ENCODE measurements around the gene CSTF1. TPM values are rescaled to one million over a fixed set of nuclear protein-coding genes. Genes with fewer than 3 reads are reported as not detected.

CSTF1 gene
- 19.2 and 24.7 TPM in 2 replicates for total RNA-seq

DNA sequence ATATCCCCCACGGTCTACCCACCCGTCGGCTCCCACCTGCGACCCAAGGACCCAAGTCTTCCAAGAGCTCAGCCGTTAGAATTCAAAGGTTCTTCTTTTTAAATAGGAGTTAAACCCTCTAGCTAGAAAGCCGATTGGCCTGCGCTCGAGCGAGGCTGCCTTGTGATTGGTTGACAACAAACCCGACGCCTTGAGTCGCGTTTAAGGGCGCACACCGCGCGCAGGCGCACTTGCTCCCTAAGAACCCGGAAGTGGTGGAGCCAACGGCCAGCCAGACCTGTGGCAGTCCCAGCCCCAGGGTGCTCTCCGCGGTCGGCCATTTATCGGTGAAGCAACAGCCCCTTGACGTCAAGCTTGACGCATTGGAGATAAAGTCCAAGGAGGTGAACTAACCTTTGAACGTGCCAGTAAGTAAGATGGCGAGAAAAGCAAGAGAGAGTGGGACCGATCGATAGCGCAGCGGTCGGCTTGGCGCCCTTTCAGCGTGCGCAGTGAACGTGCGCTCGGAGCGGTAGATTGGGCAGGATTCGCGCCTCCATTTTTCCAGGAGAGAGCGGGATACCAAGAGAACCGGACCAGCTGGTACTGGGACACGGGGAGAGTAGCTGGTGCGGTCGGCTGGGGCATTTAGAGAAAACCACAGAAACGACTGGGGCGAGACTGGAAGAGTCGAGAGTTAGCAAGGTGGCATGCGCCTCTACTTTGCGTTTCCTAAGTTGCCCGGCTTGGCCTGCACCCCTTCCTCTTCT lies at the start of gene CSTF1, which contains the start of gene AURKA:
CSTF1 (plus strand) TSS at position 514 of the 749 bp plus-strand sequence. CDS start 2,908 bp downstream, outside the sequence.
AURKA (minus strand) TSS at position 84 of the 749 bp plus-strand sequence. CDS start 4,018 bp downstream, outside the sequence.

DNA sequence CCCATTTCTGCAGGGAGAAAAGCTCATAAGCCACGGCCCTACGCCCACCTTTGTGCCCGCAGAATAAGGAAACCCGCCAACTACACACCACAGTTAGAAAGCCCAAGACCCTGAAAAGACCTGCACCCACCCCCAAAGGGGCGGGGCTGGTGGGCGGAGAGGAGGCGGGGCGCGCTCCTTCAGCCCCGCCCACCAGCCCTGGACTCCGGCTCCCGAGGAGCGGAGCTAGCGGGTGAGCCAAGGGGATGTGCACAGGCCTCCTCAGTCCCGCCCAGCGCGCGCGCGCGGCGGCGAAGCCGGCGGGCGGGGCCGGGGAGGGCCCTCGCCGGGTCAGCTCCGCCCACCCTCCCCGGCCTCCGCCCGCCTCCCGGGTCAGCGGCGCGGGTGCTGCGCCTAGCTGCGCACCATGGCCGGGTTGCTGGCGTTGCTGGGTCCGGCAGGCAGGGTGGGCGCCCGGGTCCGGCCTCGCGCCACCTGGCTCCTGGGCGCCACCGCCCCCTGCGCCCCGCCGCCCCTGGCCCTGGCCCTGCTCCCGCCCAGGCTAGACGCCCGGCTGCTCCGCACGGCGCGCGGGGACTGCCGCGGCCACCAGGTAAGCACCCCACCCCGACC lies 33.7 kb upstream of the CSTF1 start, which contains the start of gene FAM210B:
FAM210B (plus strand) TSS at position 375 of the 612 bp plus-strand sequence; CDS start at position 407, 32 bp downstream.

DNA sequence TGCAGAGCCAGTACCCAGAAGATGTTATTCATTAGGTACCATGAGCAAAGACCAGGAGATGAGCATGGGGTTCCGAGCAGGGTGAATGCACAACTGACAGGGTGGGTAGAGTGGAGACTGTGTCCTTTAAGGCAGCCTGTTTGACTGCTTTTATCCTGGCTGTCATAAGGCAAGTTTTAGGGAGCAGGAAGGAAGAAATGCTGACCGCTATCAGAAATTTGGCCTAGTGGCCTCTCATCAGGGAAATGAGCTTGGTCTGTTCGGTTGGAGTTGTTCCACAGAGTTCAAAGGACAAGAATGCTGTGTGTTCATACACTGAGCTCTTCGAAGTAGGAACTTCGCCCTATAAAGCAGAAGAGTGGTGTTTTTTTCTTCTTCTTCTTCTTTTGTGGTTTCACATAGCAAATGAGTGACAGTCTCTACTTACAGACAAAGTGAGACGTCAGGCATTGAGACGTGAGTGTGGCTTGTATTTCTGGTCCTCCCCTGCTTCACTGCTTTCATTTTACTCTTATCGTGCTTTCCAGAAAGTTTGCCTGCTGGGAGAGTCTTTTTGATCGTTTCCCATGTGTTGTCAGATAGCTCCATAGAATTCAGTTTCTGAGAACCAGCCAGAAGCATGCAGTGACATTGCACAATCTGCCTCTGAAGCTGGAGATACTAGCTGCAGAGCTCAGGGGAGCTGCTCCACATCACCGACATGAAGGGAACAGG lies 19.5 kb downstream of the CSTF1 start, which contains the start of gene CASS4:
CASS4 (plus strand) TSS at position 502 of the 714 bp plus-strand sequence; CDS start at position 701, 199 bp downstream.

Other genes with a start within 250 kb of the CSTF1 start
- not detected in 2 replicates for gene MC3R, start 143.9 kb upstream of the CSTF1 start, total RNA-seq
- 36.4 and 46.1 TPM in 2 replicates for gene FAM210B, start 33.7 kb upstream of the CSTF1 start, total RNA-seq
- gene AURKA, start 430 bp upstream of the CSTF1 start, total RNA-seq, result 5.6 and 5.8 TPM in 2 replicates
- 0.09 and 0.14 TPM in 2 replicates for gene CASS4, start 19.6 kb downstream of the CSTF1 start, total RNA-seq
- gene RTF2, start 76.0 kb downstream of the CSTF1 start, total RNA-seq, result 85.2 and 86.0 TPM in 2 replicates
- gene FAM209A, start 132.1 kb downstream of the CSTF1 start, total RNA-seq, result not detected in 2 replicates
- gene FAM209B, start 140.6 kb downstream of the CSTF1 start, total RNA-seq, result not detected in 2 replicates
- gene TFAP2C, start 236.7 kb downstream of the CSTF1 start, total RNA-seq, result under 0.01 TPM in 1 of 2 replicates, not detected in the other

Data from smooth muscle cell of bladder (primary cell).